DND-41 (cell line): ENCODE results near the gene ATP4B.

ENCODE experiments used
- ATAC-seq: fragments of 200-7000 bp; cut with Tn5 transposase; 3 replicates; pipeline ENCODE4 v1.9.1; 2021; ENCODE audit warnings: low read depth; ENCODE audit not compliant: insufficient read depth
- DNase-seq: peaks from one replicate; pipeline ENCODE4 v3.0.0-alpha.2; 2020
- H2AFZ ChIP-seq: 2 replicates; pipeline ENCODE4 v1.6.0; 2012; ENCODE audit warnings: low read depth, low read length
- H3K27ac ChIP-seq: 2 replicates; pipeline ENCODE4 v1.5.1; 2012; ENCODE audit warnings: low read length, inconsistent platforms
- H3K27me3 ChIP-seq: fragments of 200-600 bp; sonication (generic); 2 replicates; pipeline ENCODE4 v1.6.0; 2012; ENCODE audit warnings: low read length, mild to moderate bottlenecking, inconsistent platforms; ENCODE audit not compliant: insufficient read depth, poor library complexity
- H3K36me3 ChIP-seq: 2 replicates; pipeline ENCODE4 v1.5.1; 2012; ENCODE audit warnings: low read length, inconsistent platforms; ENCODE audit not compliant: insufficient read depth
- H3K4me1 ChIP-seq: 2 replicates; pipeline ENCODE4 v1.5.1; 2012; ENCODE audit warnings: mild to moderate bottlenecking, low read length; ENCODE audit not compliant: insufficient read depth
- H3K4me2 ChIP-seq: 2 replicates; pipeline ENCODE4 v1.6.0; 2012; ENCODE audit warnings: mild to moderate bottlenecking, moderate library complexity, low read length, inconsistent platforms; ENCODE audit not compliant: insufficient read depth
- H3K4me3 ChIP-seq, 2 experiments: fragments of 200-600 bp in 1 of 2; shearing (Covaris generic) in 1 of 2; 2 replicates each; pipeline ENCODE4 v1.5.1; 2012 to 2016; ENCODE audit warnings: inconsistent platforms in 2 of 2, low read length in 2 of 2, mild to moderate bottlenecking in 2 of 2, low read depth in 1 of 2, moderate library complexity in 1 of 2
- H3K79me2 ChIP-seq: 2 replicates; pipeline ENCODE4 v1.6.0; 2012; ENCODE audit warnings: low read length, inconsistent platforms; ENCODE audit not compliant: insufficient read depth
- H3K9ac ChIP-seq: 2 replicates; pipeline ENCODE4 v1.6.0; 2012; ENCODE audit warnings: low read depth, mild to moderate bottlenecking, inconsistent platforms, low read length, moderate library complexity
- H3K9me3 ChIP-seq: 2 replicates; pipeline ENCODE4 v1.5.1; 2012; ENCODE audit warnings: low read length, moderate library complexity, mild to moderate bottlenecking, inconsistent platforms; ENCODE audit not compliant: insufficient read depth, severe bottlenecking
- H4K20me1 ChIP-seq: 2 replicates; pipeline ENCODE4 v1.6.0; 2012; ENCODE audit warnings: low read length; ENCODE audit not compliant: insufficient read depth
- EZH2 ChIP-seq: IDR thresholded peaks from 3 replicates; pipeline ENCODE4 v1.6.1; 2012; ENCODE audit warnings: borderline replicate concordance, low read depth, mild to moderate bottlenecking, moderate library complexity, low read length, inconsistent platforms; ENCODE audit not compliant: severe bottlenecking
- TF ChIP-seq, protein P1 (sequence below): IDR thresholded peaks from 2 replicates; pipeline ENCODE4 v1.5.1; 2012; ENCODE audit warnings: borderline replicate concordance, low read length, moderate library complexity, mild to moderate bottlenecking; ENCODE audit not compliant: poor library complexity, severe bottlenecking; ENCODE audit errors: extremely low read depth

Gene ATP4B

DNA sequence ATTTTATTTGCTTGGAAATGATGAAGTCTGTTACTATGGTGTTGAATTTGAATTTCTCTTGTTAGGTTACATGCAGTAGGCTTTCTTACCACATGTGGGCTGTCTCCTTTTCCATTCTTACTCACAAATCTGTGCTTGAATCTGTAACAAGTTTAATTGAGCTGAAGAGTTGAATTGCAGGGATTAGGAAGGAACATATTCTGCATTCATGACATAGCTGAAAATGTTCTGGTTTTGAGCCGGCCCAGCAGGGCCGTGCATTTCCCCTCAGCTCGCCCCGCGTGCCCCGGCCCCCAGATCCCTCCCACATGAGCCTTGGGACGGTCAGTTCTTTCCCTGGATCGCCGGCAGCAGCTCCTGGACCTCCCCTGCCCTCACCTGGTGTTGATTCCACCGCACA lies 45.4 kb downstream of the ATP4B start:
- H3K9ac ChIP-seq, result no peak overlapping the region
- no peaks in the 10 kb centered on the region for H3K27me3 ChIP-seq
- H3K79me2 ChIP-seq, result peaks cover 100% of the 10 kb centered on the region
- no peak overlapping the region for H3K27ac ChIP-seq
- no peak overlapping the region for H2AFZ ChIP-seq
- no peaks in the 10 kb centered on the region for H3K9me3 ChIP-seq
- no peak overlapping the region for H3K4me2 ChIP-seq
- ATAC-seq (no peak), DNase-seq (no peak)
- no peak overlapping the region for H3K4me3 ChIP-seq
- peaks cover 94% of the 10 kb centered on the region for H3K36me3 ChIP-seq
- H4K20me1 ChIP-seq, result peaks cover 97% of the 10 kb centered on the region
- H3K4me1 ChIP-seq, result no peaks in the 10 kb centered on the region
- TF ChIP-seq, protein P1, sequence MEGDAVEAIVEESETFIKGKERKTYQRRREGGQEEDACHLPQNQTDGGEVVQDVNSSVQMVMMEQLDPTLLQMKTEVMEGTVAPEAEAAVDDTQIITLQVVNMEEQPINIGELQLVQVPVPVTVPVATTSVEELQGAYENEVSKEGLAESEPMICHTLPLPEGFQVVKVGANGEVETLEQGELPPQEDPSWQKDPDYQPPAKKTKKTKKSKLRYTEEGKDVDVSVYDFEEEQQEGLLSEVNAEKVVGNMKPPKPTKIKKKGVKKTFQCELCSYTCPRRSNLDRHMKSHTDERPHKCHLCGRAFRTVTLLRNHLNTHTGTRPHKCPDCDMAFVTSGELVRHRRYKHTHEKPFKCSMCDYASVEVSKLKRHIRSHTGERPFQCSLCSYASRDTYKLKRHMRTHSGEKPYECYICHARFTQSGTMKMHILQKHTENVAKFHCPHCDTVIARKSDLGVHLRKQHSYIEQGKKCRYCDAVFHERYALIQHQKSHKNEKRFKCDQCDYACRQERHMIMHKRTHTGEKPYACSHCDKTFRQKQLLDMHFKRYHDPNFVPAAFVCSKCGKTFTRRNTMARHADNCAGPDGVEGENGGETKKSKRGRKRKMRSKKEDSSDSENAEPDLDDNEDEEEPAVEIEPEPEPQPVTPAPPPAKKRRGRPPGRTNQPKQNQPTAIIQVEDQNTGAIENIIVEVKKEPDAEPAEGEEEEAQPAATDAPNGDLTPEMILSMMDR, result no peak
- no peak for TF ChIP-seq EZH2

DNA sequence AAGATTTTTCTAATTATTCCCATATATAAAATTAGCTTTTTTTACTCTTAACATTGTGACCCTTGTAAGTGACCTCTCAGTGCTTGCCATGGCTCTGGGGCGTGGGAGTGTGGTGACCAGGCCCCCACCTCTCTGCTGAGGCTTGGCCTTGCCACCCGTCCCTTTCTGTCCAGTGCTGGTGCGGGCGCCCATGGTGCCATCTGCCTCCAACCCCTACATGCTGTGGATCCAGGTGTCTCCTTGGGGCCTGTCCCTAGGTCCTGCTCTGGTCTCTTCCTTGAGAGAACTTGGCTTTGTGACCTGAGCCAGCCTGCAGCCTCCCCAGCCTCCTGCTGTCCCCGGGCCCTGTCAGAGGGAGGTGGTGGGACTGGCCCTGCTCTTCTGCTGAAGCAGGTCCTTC lies 46.0 kb downstream of the ATP4B start:
- peaks cover 100% of the 10 kb centered on the region for H3K79me2 ChIP-seq
- peaks cover 94% of the 10 kb centered on the region for H3K36me3 ChIP-seq
- no peak for DNase-seq
- ATAC-seq, result no peak
- no peak for TF ChIP-seq EZH2
- TF ChIP-seq, protein P1, result no peak
- H3K9ac ChIP-seq, result no peak overlapping the region
- no peaks in the 10 kb centered on the region for H3K4me1 ChIP-seq
- no peak overlapping the region for H3K4me3 ChIP-seq
- H3K4me2 ChIP-seq, result no peak overlapping the region
- H2AFZ ChIP-seq, result no peak overlapping the region
- H3K27ac ChIP-seq, result no peak overlapping the region
- H3K9me3 ChIP-seq, result no peaks in the 10 kb centered on the region
- H3K27me3 ChIP-seq, result no peaks in the 10 kb centered on the region
- H4K20me1 ChIP-seq, result peaks cover 97% of the 10 kb centered on the region

DNA sequence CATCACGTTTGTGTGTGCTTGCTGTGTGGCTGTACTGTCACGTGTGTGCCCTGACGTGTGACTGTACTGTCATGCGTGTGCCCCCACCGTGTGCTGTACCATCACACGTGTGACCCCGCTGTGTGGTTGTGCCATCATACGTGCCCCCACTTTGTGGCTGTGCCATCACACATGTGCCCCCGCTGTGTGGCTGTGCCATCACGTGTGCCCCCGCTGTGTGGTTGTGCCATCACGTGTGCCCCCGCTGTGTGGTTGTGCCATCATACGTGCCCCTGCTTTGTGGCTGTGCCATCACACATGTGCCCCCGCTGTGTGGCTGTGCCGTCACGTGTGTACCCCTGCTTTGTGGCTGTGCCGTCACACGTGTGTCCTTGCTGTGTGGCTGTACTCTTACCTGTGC lies 47.7 kb downstream of the ATP4B start:
- no peaks in the 10 kb centered on the region for H3K27me3 ChIP-seq
- DNase-seq (no peak), ATAC-seq (no peak)
- H2AFZ ChIP-seq, result no peak overlapping the region
- H3K79me2 ChIP-seq, result peaks cover 100% of the 10 kb centered on the region
- TF ChIP-seq EZH2, result no peak
- TF ChIP-seq, protein P1, result no peak
- H3K4me1 ChIP-seq, result 0 out of 2 replicates have a peak, but pooled peaks cover 5% of the 10 kb centered on the region
- no peak overlapping the region for H3K9ac ChIP-seq
- H3K27ac ChIP-seq, result no peak overlapping the region
- no peak overlapping the region for H3K4me2 ChIP-seq
- H3K4me3 ChIP-seq, result no peak overlapping the region
- H3K36me3 ChIP-seq, result peaks cover 98% of the 10 kb centered on the region
- no peaks in the 10 kb centered on the region for H3K9me3 ChIP-seq
- H4K20me1 ChIP-seq, result peaks cover 97% of the 10 kb centered on the region

DNA sequence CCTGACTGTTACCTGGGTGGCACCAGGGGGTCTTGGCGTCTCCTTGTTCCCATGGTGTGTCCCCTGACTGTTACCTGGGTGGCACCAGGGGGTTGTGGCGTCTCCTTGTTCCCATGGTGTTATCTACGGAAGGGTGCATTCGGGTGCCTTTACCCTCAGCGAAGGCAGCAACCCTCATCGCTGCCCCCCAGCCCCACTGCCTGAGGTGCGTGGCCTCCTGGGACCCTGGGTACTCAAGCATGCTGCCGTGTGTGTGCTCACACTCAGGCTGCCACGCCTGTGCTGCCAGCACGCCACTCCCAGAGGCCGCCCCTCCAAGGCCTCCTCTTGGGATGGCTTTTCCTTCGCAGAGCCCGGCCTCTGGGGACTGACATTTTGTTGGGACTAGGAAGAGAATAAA lies 48.4 kb downstream of the ATP4B start:
- Histone ChIP-seq H3K9me3 (no peaks in the 10 kb centered on the region), H3K4me2 (no peak overlapping the region), H3K4me3 (no peak overlapping the region), H3K27me3 (no peaks in the 10 kb centered on the region), H3K36me3 (peaks cover 98% of the 10 kb centered on the region), H3K79me2 (peaks cover 100% of the 10 kb centered on the region), H3K9ac (no peak overlapping the region), H4K20me1 (peaks cover 97% of the 10 kb centered on the region), H3K27ac (no peak overlapping the region), H2AFZ (no peak overlapping the region), H3K4me1 (0 out of 2 replicates have a peak, but pooled peaks cover 6% of the 10 kb centered on the region)
- ATAC-seq (no peak), DNase-seq (no peak)
- TF ChIP-seq, protein P1, result no peak
- TF ChIP-seq EZH2, result no peak
